GM19397 (cell line): Measurements from ENCODE around the gene PLIN1.
A peak's percentile ranks its signal among the peaks of the same experiment; 100 is the strongest.
"Not testable (repeated sequence)": the region's sequence is repeated elsewhere in the genome, so short reads cannot be mapped to it uniquely, and the experiment has no call there.

Source experiments
- ATAC-seq: cut with Tn5 transposase; IDR thresholded peaks from one replicate; pipeline ENCODE4 v1.9.1; 2021; ENCODE audit warnings: mild to moderate bottlenecking, moderate library complexity; ENCODE audit not compliant: unreplicated experiment

The PLIN1 gene, protein sequence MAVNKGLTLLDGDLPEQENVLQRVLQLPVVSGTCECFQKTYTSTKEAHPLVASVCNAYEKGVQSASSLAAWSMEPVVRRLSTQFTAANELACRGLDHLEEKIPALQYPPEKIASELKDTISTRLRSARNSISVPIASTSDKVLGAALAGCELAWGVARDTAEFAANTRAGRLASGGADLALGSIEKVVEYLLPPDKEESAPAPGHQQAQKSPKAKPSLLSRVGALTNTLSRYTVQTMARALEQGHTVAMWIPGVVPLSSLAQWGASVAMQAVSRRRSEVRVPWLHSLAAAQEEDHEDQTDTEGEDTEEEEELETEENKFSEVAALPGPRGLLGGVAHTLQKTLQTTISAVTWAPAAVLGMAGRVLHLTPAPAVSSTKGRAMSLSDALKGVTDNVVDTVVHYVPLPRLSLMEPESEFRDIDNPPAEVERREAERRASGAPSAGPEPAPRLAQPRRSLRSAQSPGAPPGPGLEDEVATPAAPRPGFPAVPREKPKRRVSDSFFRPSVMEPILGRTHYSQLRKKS

DNA sequence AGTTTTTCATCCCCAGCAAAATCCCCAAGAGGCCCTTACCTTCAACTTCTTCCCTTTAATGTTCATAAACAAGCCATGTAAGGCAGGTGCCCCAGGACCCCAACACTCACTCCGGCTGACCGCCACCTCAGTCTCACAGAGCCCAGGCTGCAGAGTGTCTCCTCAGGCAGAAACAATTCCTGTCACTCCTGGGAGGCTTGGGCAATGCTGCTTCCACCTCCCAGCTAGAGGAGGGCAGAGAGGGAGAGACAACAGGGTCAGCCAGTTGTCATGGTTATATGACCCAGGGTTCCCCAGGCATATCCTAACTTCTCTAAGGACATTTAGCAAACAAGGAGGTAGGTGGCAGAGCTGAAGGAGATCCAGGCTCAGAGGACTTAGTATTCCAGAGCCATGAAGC is at the start of gene PLIN1:
PLIN1 (minus strand) TSS at position 156 of the 400 bp plus-strand sequence. CDS start 1,878 bp downstream, outside the sequence.
- ATAC-seq: no peak

DNA sequence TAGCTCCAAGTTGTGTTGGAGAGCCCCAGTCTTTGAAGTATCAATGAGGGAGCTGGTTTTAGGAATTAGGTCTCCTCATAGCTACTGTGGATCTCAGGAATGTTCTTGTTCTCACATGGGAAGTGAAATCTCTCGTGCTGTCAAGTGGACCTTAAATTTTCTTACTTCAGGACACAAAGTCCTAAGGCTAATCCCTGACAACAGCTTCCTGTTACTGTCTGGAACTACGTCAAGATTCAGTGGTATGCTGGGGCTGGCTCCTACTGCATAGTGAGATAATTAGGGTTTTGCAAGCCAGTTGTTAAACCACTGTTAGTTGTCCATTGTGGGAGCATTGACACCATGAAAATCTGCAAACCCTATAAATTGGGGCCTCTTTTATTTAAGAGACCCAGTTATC is 49.1 kb upstream of the PLIN1 start:
- no peak for ATAC-seq

DNA sequence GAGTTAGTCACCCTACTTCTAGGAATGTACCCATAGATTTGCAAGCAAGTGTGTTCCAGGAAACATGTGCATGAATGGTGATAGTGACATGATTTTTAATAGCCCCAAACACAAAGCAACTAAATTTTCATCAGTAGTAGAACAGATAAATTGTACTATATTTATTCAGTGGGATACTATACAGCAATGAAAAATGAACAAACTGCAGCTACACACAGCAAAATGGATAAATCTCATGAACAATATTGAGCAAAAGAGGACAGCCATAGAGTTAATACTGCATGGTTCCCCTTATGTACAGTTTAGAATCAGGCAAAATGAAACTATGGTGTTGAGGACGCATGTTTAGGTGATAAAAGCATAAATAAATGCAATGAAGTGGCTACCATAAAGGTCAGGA is 45.9 kb upstream of the PLIN1 start:
- ATAC-seq: no peak

DNA sequence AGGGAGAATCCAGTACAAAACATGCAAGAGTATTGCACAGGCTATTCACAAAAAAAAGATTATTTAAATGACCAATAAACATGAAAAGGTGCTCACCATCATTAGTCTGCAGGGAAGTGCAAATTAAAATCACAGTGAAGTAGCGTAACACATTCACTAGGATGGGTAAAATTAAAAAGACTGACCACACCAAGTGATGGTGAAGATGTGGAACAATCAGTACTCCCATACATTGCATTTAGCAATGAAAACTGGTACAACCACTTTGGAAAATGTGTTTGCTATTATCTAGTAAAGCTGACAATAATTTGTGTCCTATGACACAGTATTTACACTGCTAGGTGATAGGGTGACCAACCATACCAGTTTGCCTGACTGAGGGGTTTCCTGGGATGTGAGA is 45.5 kb upstream of the PLIN1 start:
- ATAC-seq: no peak

DNA sequence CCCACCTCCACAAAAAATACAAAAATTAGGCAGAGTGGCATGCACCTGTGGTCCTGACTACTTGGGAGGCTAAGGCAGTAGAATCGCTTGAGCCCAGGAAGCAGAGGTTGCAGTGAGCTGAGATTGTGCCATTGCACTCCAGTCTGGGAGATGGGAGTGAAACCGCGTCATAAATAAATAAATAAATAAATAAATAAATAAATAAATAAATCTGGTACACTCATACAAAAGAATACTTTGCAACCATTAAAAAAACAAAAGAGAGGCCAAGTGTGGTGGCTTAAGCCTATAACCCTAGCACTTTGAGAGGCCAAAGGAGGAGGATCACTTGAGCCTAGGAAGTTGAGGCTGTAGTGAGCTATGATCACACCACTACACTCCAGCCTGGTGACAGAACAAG is 43.9 kb upstream of the PLIN1 start:
- ATAC-seq: no peak

DNA sequence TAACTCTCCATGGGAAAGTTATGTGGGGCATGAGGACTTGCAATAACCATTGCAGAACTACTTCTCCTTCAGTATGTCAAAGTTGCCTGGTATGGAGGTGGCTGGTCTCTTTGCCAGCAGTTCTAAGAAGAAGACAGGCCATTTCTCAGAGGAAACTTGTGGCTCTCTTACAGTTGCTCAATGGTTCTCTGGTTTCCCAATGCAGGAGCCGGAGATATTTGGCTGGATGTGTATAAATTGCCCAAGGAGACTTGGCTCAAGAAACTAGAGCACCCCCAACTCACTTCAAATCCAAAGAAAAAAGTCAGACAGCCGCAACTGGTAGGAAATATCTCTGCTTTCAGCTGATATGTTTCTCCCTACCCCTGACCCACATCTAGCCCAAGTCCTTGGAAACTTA is 35.6 kb upstream of the PLIN1 start:
- ATAC-seq: no peak

DNA sequence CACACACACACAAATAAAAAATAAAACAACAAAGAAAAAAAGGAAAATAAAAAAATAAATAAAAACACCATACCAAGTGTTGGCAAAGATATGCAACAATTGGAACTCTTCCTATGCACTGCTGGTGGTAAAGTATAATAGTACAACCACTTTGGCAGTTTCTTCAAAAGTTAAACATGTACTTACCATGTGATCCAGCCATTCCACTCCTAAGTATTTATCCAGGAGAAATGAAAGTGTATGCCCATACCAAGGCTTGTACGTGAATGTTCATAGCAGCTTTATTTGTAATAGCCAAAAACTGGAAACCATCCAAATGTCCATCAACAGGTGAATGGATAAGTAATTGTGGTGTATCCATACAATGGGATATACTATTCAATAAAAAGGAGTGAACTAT is 28.4 kb upstream of the PLIN1 start:
- no peak for ATAC-seq

DNA sequence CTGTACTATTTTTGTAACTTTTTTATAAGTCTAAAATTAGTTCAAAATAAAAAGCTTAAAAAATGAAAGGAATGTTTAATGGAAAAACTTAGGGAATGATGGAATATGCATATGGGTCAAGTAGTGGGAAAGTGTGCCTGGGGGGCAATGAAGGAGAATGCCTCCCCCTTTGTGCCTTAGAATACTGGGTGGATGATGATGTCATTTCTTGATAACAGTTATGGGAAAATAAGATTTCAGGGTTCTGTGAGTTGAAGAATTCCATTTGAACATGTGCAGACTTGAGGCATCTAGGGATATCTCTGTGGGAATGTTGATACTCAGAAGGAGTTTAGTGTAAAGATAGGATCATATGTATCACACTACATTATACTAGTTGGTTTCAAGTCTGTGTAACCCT is 25.2 kb upstream of the PLIN1 start:
- no peak for ATAC-seq

DNA sequence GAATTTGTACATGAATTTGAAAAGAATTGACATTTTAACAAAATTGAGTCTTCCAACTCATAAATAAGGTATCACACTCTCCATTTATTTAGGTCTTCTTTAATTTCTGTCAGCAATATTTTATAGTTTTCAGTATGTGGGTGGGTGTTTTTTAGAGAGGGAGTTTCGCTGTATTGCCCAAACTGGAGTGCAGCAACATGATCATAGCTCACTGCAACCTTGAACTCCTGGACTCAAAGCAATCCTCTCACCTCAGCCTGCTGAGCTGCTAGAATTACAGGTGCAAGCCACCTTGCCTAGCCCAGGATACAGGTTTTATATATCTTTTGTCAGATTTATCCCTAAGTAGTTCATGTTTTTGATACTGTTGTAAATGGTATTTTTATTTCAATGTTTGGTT is 16.0 kb upstream of the PLIN1 start:
- no peak for ATAC-seq

DNA sequence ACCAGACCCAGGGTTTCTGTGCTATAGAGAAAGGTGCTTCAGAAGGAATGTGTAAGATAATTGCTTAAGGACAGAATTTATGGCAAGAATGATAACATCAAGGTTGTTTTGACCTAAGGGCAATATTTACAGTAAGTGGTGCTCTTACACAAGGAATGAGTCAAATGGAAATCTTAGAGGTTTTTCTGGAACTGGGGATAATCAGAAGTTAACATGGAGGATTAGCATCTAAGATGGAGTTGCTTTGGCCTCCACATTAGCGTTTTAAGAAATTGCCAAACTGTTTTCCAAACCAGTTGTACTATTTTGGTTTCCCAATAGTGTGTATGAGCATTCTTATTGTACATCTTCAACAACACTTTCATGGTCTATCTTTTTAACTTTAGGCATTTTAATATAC is 14.5 kb upstream of the PLIN1 start:
- no peak for ATAC-seq

DNA sequence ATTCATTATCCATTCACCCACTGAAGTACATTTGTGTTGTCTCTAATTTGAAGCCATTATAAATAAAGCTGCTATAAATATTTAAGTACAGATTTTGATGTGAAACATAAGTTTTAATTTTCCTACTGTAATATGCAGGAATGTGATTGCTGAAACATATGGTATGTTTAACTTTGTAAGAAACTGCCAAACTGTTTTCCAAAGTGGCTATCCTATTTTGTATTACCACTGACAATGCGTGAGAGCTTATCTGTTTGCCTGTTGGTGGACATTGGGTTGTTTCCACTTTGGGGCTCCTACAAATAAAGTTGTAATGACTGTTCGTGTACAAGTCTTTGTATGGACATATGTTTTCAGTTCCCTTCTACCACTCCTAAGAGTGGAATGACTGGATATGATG is 13.9 kb upstream of the PLIN1 start:
- no peak for ATAC-seq

DNA sequence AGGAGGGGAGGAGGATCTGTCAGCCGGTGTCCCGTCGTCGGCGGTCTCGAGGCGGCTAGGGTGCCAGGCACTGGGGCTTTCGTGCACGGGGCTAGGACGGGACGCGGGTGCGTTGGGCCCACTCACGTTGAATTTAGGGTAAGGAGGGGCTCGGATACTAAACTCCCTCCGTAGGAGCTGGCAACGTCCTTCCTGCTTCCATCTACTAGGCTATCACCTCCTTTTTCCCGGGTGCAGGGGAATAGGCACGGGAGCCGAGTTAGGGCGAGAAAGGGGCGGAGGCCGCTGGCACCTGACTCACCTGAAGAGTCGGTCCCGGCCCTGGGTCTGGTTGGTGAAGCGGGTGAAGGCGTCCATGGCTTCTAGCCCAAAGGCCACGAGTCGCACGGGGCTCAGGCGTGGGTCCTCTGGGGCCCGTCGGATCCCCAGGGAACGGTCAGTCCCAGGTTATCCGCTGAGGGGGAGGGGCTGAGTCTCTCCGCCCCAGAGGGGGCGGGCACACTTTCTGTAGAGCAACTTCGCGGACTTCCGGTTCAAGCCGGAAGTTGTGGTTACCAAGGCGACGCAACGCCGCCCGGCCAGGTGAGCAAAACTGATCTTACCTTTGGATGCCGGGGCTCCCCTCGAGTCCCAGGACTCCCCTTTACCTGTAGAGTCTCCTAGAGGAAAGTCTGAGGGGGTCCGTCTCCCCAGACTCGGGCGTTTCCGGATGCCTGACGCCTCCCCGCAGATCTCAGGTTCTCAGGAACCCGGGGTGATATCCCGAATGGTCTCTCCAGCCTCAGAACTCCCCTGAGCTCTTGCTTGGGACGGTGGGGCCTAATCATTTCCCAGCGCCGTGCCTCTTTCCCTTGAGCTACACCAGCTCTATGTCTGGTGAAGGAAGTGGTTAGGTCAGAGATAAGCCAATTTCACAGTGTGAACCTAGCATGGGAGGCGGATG is 11.4 kb upstream of the PLIN1 start, which contains the start of the genes PEX11A and WDR93:
PEX11A (minus strand) TSS at position 479 of the 943 bp plus-strand sequence; CDS start at position 357, 122 bp downstream.
WDR93 (plus strand) TSS at position 536 of the 943 bp plus-strand sequence. CDS start 10,936 bp downstream, outside the sequence.
- ATAC-seq: peak; percentile 95

DNA sequence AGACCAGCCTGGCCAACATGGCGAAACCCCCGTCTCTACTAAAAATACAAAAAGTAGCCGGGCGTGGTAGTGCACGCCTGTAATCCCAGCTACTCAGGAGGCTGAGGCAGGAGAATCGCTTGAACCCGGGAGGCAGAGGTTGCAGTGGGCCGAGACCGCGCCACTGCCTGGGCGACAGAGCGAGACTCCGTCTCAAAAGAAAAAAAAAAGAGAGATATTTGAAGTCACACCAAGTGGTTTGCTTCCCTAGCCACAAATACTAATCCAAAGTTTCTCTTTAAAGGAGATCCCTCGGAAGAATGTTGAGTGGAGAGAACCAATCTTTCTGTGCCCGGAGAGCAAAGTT is 10.7 kb upstream of the PLIN1 start:
- not testable (repeated sequence) for ATAC-seq

DNA sequence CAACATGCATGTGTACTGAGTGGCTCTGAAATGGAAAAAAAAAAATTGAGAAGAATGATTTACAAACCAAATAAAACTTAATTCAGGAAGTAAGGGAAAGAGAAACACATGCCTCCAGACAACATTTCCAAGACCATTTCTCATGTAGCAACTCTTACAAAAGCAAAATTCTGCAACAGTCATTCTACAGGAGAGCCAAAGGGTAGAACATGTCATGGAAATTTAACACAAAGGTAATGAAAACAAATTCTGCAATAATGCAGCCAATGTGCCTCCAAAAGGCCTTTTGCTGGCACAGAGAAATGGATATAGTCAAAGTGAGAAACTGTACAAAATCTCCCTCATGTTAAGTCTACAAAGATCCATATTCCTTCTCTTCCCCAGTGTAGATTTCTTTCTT is 7.4 kb upstream of the PLIN1 start:
- no peak for ATAC-seq

DNA sequence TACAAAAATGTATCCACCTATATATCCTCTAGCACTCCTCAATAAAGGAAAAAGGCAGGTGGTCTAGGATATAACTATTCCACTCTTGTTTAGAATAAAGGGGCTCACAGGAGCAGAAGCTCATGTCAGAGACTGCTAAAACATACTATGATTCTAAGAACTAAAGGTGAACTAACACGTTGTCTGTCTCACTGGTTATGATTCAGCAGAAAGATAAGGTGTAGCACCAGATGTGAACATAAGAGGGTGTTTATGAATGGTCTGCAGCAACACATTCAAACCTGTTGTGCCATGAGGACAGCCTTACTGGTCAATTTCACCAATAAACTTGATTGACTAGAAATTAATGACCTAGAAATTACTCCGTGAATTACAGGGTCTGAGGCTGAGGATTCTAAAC is 6.8 kb upstream of the PLIN1 start:
- ATAC-seq: no peak

DNA sequence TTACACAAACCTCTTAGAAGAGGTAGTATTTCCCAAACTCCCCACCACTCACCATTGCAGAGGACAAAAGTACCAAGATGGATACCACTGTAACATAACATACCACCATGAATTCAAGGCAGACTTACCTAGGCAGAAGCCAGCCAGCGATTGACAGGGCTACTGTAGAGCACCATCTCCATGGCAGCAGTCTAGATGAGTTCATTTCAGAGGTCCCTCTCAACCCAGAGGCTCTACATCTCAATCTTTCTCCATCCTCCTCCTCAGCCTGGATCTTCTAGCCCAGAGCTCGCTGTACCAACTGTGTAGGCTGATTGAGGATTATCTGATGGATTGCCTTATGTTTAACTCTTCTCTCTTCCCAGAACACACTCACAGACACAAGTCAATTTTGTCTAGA is 2.0 kb upstream of the PLIN1 start:
- ATAC-seq: no peak

DNA sequence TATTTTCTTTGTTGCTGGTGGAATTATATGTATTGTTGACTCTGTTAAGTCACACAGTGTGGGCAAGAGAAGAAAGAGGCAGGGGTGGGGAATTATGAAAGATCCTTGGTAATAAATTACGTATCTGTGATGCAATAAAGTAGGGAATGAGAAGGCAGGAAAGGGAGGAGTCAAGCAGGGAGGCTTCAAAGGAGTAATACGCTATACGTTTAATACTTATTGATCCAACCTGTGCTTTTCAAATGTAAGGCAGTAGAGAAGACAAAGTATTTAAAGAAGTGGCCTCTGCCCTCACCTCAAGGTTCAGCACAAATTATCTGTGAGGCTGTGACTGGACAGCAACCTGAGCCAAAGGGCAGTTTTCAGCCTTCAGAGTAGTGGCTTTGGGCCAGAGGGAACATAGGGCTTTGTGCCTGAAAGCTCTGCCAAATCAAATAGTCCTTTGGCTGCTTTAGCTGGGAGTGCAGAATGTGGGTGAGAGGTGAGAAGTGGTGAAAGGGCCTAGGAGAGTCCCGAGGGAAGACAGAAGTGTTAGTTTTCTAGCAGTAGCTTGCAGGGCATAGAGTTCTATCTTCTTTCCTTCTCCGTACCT is 1.2 kb upstream of the PLIN1 start:
- ATAC-seq: no peak

DNA sequence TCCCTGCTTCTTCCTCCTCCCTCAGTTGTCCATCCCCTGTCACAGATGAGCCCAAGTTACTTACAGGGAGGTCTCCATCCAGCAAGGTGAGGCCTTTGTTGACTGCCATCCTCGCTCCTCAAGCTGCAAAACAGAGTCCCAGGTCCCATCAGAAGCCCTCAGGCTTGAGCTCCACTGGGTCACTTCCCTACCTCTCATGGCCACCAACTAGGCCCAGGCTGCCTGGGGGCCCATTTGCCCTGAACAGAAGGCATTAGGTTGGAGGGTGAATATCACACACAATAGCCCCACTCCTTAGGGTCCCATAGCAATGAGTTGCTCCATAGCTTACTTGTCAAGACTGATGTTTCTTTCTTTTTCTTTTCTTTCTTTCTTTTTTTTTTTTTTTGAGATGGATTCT is 1.8 kb downstream of the PLIN1 start:
- ATAC-seq: no peak

DNA sequence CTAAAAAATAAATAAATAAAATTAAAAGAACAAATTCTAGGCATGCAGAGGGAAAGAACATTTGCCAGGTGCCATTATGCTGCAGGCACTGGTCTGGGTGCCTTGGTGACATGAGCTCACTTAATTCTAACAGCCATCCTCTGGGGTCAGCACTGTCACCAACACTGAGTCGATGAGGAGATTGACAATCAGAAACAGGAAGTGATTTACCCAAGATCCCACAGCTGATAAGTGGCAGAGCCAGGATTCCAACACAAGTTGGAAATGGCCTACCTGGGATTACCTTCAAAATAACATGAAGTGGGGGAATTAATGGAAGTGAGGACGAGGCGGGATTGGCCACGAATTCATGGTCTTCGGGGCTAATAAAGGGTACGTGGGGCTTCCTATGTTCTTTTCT is 3.6 kb downstream of the PLIN1 start:
- ATAC-seq: no peak

DNA sequence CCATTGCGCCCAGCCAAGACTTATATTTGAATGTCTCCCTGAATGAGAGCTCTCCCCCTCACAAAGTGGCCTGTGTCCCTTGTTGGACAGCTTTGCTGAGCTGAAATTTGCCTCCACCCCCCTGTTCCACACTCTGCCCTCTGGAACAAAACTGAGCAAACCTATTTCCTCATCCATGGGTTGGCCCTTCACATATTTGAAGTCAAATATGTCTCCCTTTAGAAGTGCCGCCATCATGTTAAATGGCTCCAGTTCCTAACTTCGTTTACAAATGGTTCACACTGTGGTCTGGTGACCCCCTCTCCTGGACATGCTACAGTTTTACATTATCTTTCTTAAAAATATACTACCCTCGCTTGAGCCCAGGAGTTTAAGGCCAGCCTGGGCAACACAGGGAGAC is 4.6 kb downstream of the PLIN1 start:
- no peak for ATAC-seq

DNA sequence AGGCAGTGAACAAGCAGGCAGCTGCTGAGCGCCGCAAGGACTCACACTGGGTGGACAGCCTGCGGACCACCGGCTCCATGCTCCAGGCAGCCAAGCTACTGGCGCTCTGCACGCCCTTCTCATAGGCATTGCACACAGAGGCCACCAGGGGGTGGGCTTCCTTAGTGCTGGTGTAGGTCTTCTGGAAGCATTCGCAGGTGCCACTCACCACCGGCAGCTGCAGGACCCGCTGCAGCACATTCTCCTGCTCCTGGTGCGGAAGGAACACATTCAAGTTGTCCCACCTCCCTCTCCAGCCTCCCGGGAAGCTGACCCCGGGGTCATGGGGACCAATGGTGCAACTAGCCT is 6.0 kb downstream of the PLIN1 start:
- ATAC-seq: no peak
